ENCODE measurements around the gene CUL9.

CUL9 gene

GRCh38 chr6:43150051-43150751 lies 31.8 kb upstream of the CUL9 start:
- no peak for ATAC-seq (replicated peaks)
- DNase-seq: no peak

GRCh38 chr6:43159599-43159998 lies 22.4 kb upstream of the CUL9 start:
- no peak for DNase-seq
- Mint-ChIP-seq H3K27me3 (no peaks in the 10 kb centered on the region), H3K27ac (no peak overlapping the region), H3K4me1 (ENCODE audit: low read depth in 2 of 2) (no peaks in the 10 kb centered on the region), H3K36me3 (ENCODE audit: insufficient read depth) (peaks cover 3% of the 10 kb centered on the region), H3K9me3 (no peaks in the 10 kb centered on the region), H3K4me3 (no peak overlapping the region)
- ATAC-seq (replicated peaks): no peak

More at GRCh38 chr6:43150051-43150751, 31.8 kb upstream of the CUL9 start:
- Mint-ChIP-seq H3K9me3 (no peaks in the 10 kb centered on the region), H3K27me3 (peaks cover 0 to 13% of the 10 kb centered on the region in 2 donors), H3K4me1 (ENCODE audit: low read depth in 2 of 2) (no peaks in the 10 kb centered on the region), H3K4me3 (no peak overlapping the region), H3K27ac (peak overlapping the region; percentile 8 to 65), H3K36me3 (ENCODE audit: insufficient read depth) (peaks cover 1% of the 10 kb centered on the region)

DNA sequence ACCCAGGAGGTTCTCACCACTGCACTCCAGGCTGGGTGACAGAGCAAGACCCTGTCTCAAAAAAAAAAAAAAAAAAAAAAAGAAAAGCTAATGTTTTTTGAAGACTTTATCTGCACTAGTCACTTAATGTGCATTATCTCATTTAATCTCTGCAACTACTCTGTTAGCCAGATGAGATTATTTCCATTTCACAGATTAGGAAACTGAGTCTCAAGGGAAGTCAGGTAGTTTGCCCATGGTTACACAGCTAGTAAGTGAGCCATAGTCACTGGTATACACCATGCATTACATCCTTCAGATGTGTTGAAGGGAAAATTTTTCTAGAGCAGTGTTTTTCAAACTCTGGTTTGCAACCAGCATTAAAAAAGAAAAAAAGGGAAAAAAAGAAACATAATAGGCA lies 18.1 kb upstream of the CUL9 start:
- Mint-ChIP-seq H3K27me3 (no peaks in the 10 kb centered on the region), H3K4me3 (no peak overlapping the region), H3K9me3 (no peaks in the 10 kb centered on the region), H3K27ac (no peak overlapping the region), H3K36me3 (ENCODE audit: insufficient read depth) (no peaks in the 10 kb centered on the region), H3K4me1 (ENCODE audit: low read depth in 2 of 2) (no peaks in the 10 kb centered on the region)
- ATAC-seq (replicated peaks) (no peak), DNase-seq (no peak)

GRCh38 chr6:43170417-43170930 lies 11.5 kb upstream of the CUL9 start:
- Mint-ChIP-seq H3K27me3 (no peaks in the 10 kb centered on the region), H3K27ac (peak overlapping the region; percentile 89 to 92), H3K9me3 (no peaks in the 10 kb centered on the region), H3K4me1 (ENCODE audit: low read depth in 2 of 2) (peaks cover 27 to 37% of the 10 kb centered on the region in 2 donors), H3K4me3 (peak overlapping the region; percentile 87 to 88), H3K36me3 (ENCODE audit: insufficient read depth) (peaks cover 40% of the 10 kb centered on the region)
- ATAC-seq (replicated peaks) (no peak), DNase-seq (no peak)

DNA sequence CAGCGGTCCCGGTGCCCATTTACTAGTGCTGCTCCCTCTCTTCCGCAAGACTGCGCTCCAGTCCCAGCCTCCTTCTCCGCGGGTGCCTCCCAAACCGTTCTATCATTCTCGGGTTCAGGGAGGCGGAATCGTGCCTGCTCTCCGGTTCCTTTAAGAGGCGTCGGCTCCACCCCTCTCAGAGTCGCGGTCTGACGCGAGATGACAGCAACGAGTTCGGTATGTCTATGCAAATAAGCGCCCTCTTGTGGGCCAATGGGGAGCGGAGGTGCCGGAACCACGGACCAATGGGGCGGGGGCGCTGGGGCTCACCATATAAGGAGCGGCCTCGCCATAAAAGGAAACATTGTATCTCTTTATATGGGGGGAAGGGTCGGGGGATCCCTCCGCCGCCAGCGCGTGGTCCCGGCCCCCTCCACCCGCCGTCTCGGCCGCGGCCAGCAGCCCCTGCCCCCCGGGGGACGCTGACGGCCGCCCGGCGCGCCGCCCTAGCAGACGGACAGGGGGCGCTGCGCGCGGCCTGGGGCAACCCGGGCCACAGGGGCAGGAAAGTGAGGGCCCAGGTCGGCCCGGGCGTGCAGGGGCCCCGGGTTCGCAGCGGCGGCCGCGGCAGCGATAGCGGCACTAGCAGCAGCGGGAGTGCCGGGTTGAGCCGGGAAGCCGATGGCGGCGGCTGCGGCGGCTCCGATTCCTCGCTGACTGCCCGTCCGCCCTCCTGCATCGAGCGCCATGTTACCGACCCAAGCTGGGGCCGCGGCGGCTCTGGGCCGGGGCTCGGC lies 10.9 kb upstream of the CUL9 start, which contains the start of gene SRF:
SRF (plus strand) TSS at position 339 of the 776 bp plus-strand sequence; CDS start at position 727, 388 bp downstream.
- no peaks in the 10 kb centered on the region for H3K27me3 Mint-ChIP-seq
- ATAC-seq (replicated peaks): peak; percentile 74
- peaks cover 27 to 40% of the 10 kb centered on the region in 2 donors for H3K4me1 Mint-ChIP-seq (ENCODE audit: low read depth in 2 of 2)
- H3K36me3 Mint-ChIP-seq (ENCODE audit: insufficient read depth): peaks cover 43% of the 10 kb centered on the region
- peak within 1 kb of the TSS; percentile 87 to 88 for H3K4me3 Mint-ChIP-seq
- peak within 1 kb of the TSS; percentile 89 to 96 for H3K27ac Mint-ChIP-seq
- no peaks in the 10 kb centered on the region for H3K9me3 Mint-ChIP-seq
- peak; percentile 99 to 100 (median 99) for DNase-seq

GRCh38 chr6:43171707-43172103 lies 10.3 kb upstream of the CUL9 start:
- H3K36me3 Mint-ChIP-seq (ENCODE audit: insufficient read depth): peaks cover 49% of the 10 kb centered on the region
- ATAC-seq (replicated peaks): peak; percentile 5
- no peaks in the 10 kb centered on the region for H3K9me3 Mint-ChIP-seq
- no peaks in the 10 kb centered on the region for H3K27me3 Mint-ChIP-seq
- peak overlapping the region; percentile 89 to 96 for H3K27ac Mint-ChIP-seq
- DNase-seq: peak; percentile 29 to 44 (median 38)
- peaks cover 27 to 42% of the 10 kb centered on the region in 2 donors for H3K4me1 Mint-ChIP-seq (ENCODE audit: low read depth in 2 of 2)
- peak overlapping the region; percentile 87 to 88 for H3K4me3 Mint-ChIP-seq

DNA sequence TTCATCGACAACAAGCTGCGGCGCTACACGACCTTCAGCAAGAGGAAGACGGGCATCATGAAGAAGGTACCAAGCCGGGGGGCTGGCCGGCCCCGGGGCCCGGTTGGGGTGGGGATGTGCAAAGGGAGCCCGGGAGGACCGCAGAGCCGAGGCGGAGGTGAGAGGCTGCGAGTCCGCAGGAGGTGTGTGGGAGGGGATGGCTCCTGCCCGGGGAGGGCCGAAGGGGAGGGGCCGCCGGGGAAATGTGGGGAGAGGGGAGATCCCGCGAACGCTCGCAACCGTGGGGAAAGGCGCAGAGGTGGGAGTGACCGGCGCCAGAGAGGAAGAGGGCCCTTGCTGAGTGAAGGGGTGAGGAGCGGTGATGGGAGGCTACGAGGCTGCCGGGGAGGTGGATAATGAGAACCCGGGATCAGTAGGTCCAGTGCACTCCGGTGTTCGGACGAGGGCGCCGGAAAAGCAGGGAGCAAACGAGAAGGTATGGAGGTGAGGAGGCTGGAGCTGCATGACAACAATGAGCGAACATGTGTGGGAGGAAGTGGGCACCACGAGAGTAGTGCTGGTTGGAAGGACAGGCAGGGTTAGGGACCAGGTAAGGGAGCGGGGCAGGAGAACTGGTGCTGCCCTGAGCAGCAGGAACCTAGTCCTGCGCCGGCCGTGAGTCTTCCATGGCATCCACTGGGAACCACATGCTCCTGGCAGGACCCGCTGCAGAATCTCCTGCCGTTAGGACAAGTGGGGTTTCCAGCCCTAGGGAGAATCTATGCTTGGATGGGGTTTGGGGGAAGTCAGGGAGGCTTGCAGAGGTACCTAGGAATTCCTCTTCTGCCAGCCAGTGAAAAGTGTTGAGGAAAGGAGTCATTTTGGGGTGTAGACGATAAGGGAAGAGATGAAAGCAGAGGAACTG lies 9.6 kb upstream of the CUL9 start:
- peak; percentile 17 to 26 (median 19) for DNase-seq
- Mint-ChIP-seq H3K27ac (peak overlapping the region; percentile 89 to 96), H3K36me3 (ENCODE audit: insufficient read depth) (peaks cover 54% of the 10 kb centered on the region), H3K27me3 (no peaks in the 10 kb centered on the region), H3K9me3 (no peaks in the 10 kb centered on the region), H3K4me3 (peak overlapping the region; percentile 87 to 88), H3K4me1 (ENCODE audit: low read depth in 2 of 2) (peaks cover 27 to 42% of the 10 kb centered on the region in 2 donors)
- no peak for ATAC-seq (replicated peaks)

GRCh38 chr6:43173591-43174262 lies 8.3 kb upstream of the CUL9 start:
- ATAC-seq (replicated peaks): no peak
- Mint-ChIP-seq H3K36me3 (ENCODE audit: insufficient read depth) (peaks cover 59% of the 10 kb centered on the region), H3K4me1 (ENCODE audit: low read depth in 2 of 2) (peaks cover 27 to 42% of the 10 kb centered on the region in 2 donors), H3K4me3 (peak overlapping the region; percentile 87 to 88), H3K27me3 (no peaks in the 10 kb centered on the region), H3K27ac (peak overlapping the region; percentile 89 to 96), H3K9me3 (no peaks in the 10 kb centered on the region)
- peak; percentile 12 to 42 (median 18) for DNase-seq

DNA sequence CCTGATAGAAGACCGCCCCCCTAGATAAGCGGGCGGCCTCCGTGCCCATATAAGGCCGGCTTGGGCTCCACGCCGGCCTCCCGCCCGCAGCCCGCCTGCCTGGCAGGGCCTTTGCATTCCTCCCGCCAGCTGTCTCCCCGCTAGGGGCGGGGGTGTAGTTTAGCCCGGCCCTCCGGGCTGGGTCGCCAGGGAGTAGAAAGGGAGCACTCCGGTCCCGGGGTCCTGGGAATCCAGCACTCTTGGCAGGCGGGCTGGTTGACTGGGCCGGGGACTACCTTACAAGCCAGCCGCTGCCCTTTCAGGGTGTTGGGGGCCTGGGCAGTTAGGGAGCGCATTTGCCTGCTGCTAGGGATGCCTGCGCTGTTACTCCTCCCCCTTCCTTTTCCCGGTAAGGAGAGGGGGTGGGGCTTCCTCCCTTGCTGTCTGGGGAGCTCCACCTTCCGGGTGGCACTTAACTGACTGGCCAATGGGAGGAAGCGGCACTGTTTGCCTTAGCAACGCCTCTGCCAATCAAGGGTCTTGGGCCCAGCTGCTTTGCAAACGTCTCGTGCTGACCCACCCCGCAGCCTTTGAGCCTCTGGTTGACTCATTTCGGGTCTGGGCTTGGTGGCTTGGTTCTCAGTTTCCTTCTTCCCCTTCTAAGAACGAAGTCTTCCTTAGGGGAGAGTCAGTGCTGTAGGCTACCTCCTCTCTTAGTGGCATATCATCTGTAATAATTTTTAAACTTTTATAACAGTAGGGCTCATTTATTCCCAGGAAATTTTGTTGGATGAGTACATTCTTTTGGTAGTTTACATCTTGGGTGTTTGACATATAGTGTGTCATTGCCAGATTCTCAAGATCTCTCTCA lies 7.5 kb upstream of the CUL9 start:
- Mint-ChIP-seq H3K4me3 (peak overlapping the region; percentile 87 to 88), H3K36me3 (ENCODE audit: insufficient read depth) (peaks cover 65% of the 10 kb centered on the region), H3K4me1 (ENCODE audit: low read depth in 2 of 2) (peaks cover 27 to 42% of the 10 kb centered on the region in 2 donors), H3K27ac (peak overlapping the region; percentile 89 to 96), H3K27me3 (no peaks in the 10 kb centered on the region), H3K9me3 (no peaks in the 10 kb centered on the region)
- DNase-seq: peak; percentile 84 to 87 (median 86)
- peak; percentile 61 for ATAC-seq (replicated peaks)

GRCh38 chr6:43175676-43176422 lies 6.1 kb upstream of the CUL9 start:
- peaks cover 25 to 35% of the 10 kb centered on the region in 2 donors for H3K4me1 Mint-ChIP-seq (ENCODE audit: low read depth in 2 of 2)
- DNase-seq: no peak
- no peak overlapping the region for H3K4me3 Mint-ChIP-seq
- no peaks in the 10 kb centered on the region for H3K9me3 Mint-ChIP-seq
- no peaks in the 10 kb centered on the region for H3K27me3 Mint-ChIP-seq
- peak overlapping the region; percentile 89 to 96 for H3K27ac Mint-ChIP-seq
- peaks cover 60% of the 10 kb centered on the region for H3K36me3 Mint-ChIP-seq (ENCODE audit: insufficient read depth)
- ATAC-seq (replicated peaks): no peak

DNA sequence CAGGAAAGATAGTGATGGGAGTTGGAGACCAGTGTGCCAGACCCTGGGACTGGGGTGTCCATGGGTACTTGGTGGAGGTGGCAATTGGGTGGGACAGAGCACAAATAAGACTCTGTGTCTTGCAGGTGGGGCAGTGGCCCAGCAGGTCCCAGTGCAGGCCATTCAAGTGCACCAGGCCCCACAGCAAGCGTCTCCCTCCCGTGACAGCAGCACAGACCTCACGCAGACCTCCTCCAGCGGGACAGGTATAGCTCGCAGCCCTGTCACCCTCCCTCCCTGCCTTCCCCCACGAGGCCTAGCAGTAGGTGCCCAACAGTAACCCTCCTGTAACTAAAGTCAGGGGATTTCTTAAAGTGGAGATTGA lies 5.6 kb upstream of the CUL9 start:
- Mint-ChIP-seq H3K9me3 (no peaks in the 10 kb centered on the region), H3K27ac (peak overlapping the region; percentile 89 to 96), H3K27me3 (no peaks in the 10 kb centered on the region), H3K4me1 (ENCODE audit: low read depth in 2 of 2) (peaks cover 29 to 33% of the 10 kb centered on the region in 2 donors), H3K36me3 (ENCODE audit: insufficient read depth) (peaks cover 54% of the 10 kb centered on the region), H3K4me3 (no peak overlapping the region)
- DNase-seq (no peak), ATAC-seq (replicated peaks) (no peak)
